Mesodermal cell (in vitro differentiated cells): Measurements from ENCODE around the gene SPEM2.

Experiments
- H3K27ac ChIP-seq: 2 replicates; pipeline ENCODE4 v1.7.0; 2013; ENCODE audit warnings: mild to moderate bottlenecking, low read depth, low read length, moderate library complexity; ENCODE audit not compliant: severe bottlenecking
- H3K36me3 ChIP-seq: 2 replicates; pipeline ENCODE4 v1.7.1; 2013; ENCODE audit warnings: mild to moderate bottlenecking, low read length, moderate library complexity; ENCODE audit not compliant: control insufficient read depth, insufficient read depth
- H3K4me1 ChIP-seq: one replicate; pipeline ENCODE4 v1.7.1; 2013; ENCODE audit warnings: mild to moderate bottlenecking, low read length; ENCODE audit not compliant: insufficient read depth, control insufficient read depth, poor library complexity, severe bottlenecking
- H3K4me3 ChIP-seq: 2 replicates; pipeline ENCODE4 v1.7.0; 2013; ENCODE audit warnings: low read length, control low read depth, mild to moderate bottlenecking; ENCODE audit not compliant: insufficient read depth, poor library complexity, severe bottlenecking; ENCODE audit errors: extremely low read depth
- H3K9me3 ChIP-seq: 2 replicates; pipeline ENCODE4 v1.7.1; 2013; ENCODE audit warnings: mild to moderate bottlenecking, low read length, moderate library complexity; ENCODE audit not compliant: control insufficient read depth
- WGBS, 2 experiments: methylation state at CpG; one replicate each; pipeline ENCODE4 v1.1.5; 2013; ENCODE audit warnings: missing lambda C conversion rate in 2 of 2; ENCODE audit not compliant: insufficient coverage in 2 of 2; 5-methylcytosine and 5-hydroxymethylcytosine counted together

The SPEM2 gene

DNA sequence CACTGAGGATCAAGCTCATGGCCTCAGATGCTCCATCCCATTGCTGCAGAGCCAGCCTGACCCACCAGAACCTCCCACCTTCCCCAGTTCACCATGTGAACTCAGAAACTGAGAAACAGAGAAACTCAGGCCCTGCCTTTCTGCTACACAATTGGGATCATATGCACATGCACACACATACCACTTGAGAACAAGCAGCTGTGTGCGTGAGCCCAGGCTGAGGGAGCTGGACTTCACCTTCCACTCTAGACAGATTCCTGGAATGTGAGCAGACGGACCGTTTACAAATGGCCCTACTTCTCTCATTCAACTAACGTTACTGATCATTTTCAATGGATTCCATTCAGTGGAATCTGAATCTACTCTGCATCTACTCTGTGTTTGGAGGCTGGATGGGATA lies 1.7 kb upstream of the SPEM2 start:
- Histone ChIP-seq H3K36me3 (no peaks in the 10 kb centered on the region), H3K9me3 (no peaks in the 10 kb centered on the region), H3K4me1 (peaks cover 5% of the 10 kb centered on the region), H3K27ac (no peak overlapping the region), H3K4me3 (no peak overlapping the region)
- 92 to 100% methylated on average over 3 to 4 of the region's 4 CpGs for WGBS, 2 experiments

- Histone ChIP-seq H3K4me1 (no peaks in the 10 kb centered on the region), H3K9me3 (no peaks in the 10 kb centered on the region), H3K4me3 (no peak overlapping the region), H3K36me3 (no peaks in the 10 kb centered on the region), H3K27ac (no peak overlapping the region)
- WGBS, 2 experiments = 71 to 82% methylated on average over 3 to 4 of the region's 8 CpGs
These were observed 340 bp downstream of the SPEM2 start for GRCh38 chr17:7425756-7426155.

DNA sequence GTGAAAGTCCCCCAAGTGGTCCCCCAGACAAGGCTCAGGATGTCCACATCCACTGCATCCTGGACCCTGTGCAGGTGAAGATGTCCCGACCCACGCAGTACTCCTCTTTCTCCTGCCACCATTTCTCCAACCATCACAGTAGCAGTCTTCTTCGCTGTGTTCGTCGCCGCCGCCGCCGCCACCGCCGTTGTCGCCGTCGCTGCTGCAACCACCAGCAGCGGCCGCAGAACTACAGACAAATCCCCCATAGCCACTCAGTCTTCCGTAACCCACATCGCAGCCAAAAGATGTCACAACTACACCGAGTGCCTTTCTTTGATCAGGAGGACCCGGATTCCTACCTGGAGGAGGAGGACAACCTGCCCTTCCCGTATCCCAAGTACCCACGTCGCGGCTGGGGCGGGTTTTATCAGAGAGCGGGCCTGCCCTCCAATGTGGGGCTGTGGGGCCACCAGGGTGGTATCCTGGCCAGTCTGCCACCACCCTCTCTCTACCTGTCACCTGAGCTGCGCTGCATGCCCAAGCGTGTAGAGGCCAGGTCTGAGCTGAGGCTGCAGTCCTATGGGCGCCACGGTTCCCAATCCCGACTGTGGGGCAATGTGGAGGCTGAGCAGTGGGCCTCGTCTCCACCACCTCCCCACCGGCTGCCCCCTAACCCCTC lies 917 bp downstream of the SPEM2 start:
- WGBS, 2 experiments = 94 to 96% methylated on average over 33 of the region's 33 CpGs
- H3K9me3 ChIP-seq = no peaks in the 10 kb centered on the region
- H3K36me3 ChIP-seq = no peaks in the 10 kb centered on the region
- no peaks in the 10 kb centered on the region for H3K4me1 ChIP-seq
- H3K4me3 ChIP-seq = no peak overlapping the region
- no peak overlapping the region for H3K27ac ChIP-seq

GRCh38 chr17:7426896-7427489 lies 1.6 kb downstream of the SPEM2 start:
- WGBS, 2 experiments = 92 to 94% methylated on average over 24 to 29 of the region's 29 CpGs
- H3K4me3 ChIP-seq = no peak overlapping the region
- H3K27ac ChIP-seq = no peak overlapping the region
- no peaks in the 10 kb centered on the region for H3K9me3 ChIP-seq
- H3K36me3 ChIP-seq = no peaks in the 10 kb centered on the region
- H3K4me1 ChIP-seq = no peaks in the 10 kb centered on the region

GRCh38 chr17:7427549-7427948 lies 2.1 kb downstream of the SPEM2 start:
- H3K4me3 ChIP-seq = no peak overlapping the region
- no peak overlapping the region for H3K27ac ChIP-seq
- H3K36me3 ChIP-seq = no peaks in the 10 kb centered on the region
- WGBS, 2 experiments = 91 to 95% methylated on average over 4 of the region's 7 CpGs
- H3K9me3 ChIP-seq = no peaks in the 10 kb centered on the region
- H3K4me1 ChIP-seq = no peaks in the 10 kb centered on the region

GRCh38 chr17:7428557-7428956 lies 3.1 kb downstream of the SPEM2 start, which contains the start of gene SPEM3:
SPEM3 (plus strand) TSS chr17:7428857; CDS start chr17:7428903, 46 bp downstream.
- 71 to 77% methylated on average over 2 to 5 of the region's 5 CpGs for WGBS, 2 experiments
- no peaks in the 10 kb centered on the region for H3K36me3 ChIP-seq

DNA sequence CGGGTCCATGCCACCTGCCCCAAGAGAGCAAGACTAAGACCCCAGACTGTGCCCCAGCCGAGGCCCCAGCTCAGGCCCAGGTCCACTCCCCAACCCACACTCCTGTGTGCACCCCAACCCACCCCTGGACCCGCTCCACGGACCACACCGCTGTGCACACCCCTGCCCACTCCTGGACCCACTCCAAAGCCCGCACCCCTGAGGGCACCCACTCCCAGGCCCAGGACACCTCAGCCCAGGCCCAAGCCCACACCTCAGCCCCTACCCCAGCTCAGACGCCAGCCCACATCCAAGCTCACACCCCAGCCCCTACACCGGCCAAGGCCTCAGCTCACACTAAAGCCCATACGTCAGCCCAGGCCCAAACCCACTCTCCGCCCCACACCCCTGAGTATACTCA lies 4.3 kb downstream of the SPEM2 start:
- H3K4me3 ChIP-seq = no peak overlapping the region
- no peaks in the 10 kb centered on the region for H3K4me1 ChIP-seq
- WGBS, 2 experiments = 98% methylated on average over 4 to 10 of the region's 10 CpGs
- H3K27ac ChIP-seq = no peak overlapping the region
- no peaks in the 10 kb centered on the region for H3K9me3 ChIP-seq
- H3K36me3 ChIP-seq = no peaks in the 10 kb centered on the region

More at GRCh38 chr17:7428557-7428956, 3.1 kb downstream of the SPEM2 start, which contains the start of gene SPEM3:
- Histone ChIP-seq H3K4me3 (no peak within 1 kb of the TSS), H3K27ac (no peak within 1 kb of the TSS), H3K9me3 (no peaks in the 10 kb centered on the region), H3K4me1 (no peaks in the 10 kb centered on the region)

- WGBS, 2 experiments = 100% methylated on average over 1 of the region's 1 CpG
- H3K4me1 ChIP-seq = no peaks in the 10 kb centered on the region
- H3K9me3 ChIP-seq = no peaks in the 10 kb centered on the region
- H3K36me3 ChIP-seq = no peaks in the 10 kb centered on the region
- no peak overlapping the region for H3K4me3 ChIP-seq
- H3K27ac ChIP-seq = no peak overlapping the region
These were observed 5.8 kb downstream of the SPEM2 start for GRCh38 chr17:7431231-7431630.

DNA sequence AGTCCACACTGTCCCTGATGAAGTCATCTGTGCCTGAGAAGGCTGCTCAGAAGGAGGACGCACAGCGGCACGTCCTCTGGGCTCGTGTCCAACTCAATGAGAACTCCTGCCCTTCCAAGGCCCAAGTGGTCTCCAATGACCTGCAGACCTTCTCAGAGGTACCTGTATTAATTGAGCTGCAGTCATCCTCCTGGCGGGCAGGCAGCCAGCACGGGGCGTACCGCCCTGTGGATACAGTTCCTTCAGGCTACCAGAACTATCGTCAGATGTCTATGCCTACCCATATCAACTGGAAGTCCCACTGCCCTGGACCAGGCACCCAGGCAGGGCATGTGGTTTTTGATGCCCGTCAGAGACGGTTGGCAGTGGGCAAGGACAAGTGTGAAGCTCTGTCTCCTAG lies 6.9 kb downstream of the SPEM2 start:
- Histone ChIP-seq H3K27ac (no peak overlapping the region), H3K36me3 (no peaks in the 10 kb centered on the region), H3K4me1 (no peaks in the 10 kb centered on the region), H3K9me3 (no peaks in the 10 kb centered on the region), H3K4me3 (no peak overlapping the region)
- 93 to 94% methylated on average over 11 of the region's 11 CpGs for WGBS, 2 experiments

- 8% methylated on average over 45 to 49 of the region's 49 CpGs for WGBS, 2 experiments
- H3K4me3 ChIP-seq = peak overlapping the region; percentile 52
- no peaks in the 10 kb centered on the region for H3K36me3 ChIP-seq
- H3K27ac ChIP-seq = peak overlapping the region; percentile 36
- H3K4me1 ChIP-seq = peaks cover 10% of the 10 kb centered on the region
- no peaks in the 10 kb centered on the region for H3K9me3 ChIP-seq
These were observed 10.5 kb downstream of the SPEM2 start for GRCh38 chr17:7435676-7436555.
